GM19351 (cell line): ENCODE results near the gene ARAF.

Experiments
- ATAC-seq: cut with Tn5 transposase; IDR thresholded peaks from one replicate; pipeline ENCODE4 v1.9.1; 2021; ENCODE audit warnings: mild to moderate bottlenecking, moderate library complexity; ENCODE audit not compliant: unreplicated experiment

Gene ARAF

GRCh38 chrX:47618923-47619485 is 58.0 kb downstream of the ARAF start:
- no peak for ATAC-seq

DNA sequence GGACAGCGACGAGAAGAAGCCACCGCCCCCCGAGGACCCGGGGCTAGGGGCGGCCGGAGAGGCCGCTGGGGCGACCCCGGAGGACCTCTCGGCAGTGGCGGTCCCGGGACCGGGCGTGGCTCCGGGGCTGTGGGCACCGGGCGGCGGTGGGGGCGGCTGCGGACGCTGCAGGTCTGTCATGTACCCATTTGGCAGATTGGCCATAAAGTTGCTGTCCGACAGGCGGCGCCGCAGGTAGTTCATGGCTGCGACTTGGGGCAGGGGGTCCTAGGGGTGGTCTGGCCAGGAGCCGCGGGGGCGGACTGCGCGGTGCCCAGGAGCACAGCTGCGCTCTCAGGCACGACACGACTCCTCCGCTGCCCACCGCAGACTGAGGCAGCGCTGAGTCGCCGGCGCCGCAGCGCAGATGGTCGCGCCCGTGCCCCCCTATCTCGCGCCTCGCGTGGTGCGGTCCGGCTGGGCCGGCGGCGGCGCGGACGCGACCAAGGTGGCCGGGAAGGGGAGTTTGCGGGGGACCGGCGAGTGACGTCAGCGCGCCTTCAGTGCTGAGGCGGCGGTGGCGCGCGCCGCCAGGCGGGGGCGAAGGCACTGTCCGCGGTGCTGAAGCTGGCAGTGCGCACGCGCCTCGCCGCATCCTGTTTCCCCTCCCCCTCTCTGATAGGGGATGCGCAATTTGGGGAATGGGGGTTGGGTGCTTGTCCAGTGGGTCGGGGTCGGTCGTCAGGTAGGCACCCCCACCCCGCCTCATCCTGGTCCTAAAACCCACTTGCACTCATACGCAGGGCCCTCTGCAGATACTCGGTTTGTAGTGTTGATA is 58.7 kb downstream of the ARAF start, which contains the start of gene SYN1:
Gene SYN1 (minus strand): TSS at position 372 of the 817 bp plus-strand sequence. CDS start 129 bp downstream, at position 243.
- peak; percentile 80 for ATAC-seq

DNA sequence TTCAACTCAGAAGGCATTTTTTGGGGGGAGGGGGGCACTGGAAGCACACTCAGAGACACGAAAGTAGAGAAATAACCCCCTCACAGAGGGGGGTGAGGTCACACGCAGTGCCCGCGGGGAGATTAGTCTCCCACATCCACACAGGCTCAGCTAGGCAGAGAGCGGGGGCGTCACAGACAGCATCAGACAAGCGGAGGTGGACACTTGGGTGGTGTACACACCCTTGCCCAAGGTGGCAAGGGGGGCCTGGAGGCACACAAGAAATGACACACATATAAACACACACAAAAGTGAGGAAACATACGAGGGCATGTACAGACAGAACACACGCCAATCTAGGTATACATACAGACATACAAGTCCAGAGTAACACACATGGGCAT is 59.3 kb downstream of the ARAF start:
- no peak for ATAC-seq
